Measurements from ENCODE around the gene ARHGAP10.
"Not testable (repeated sequence)": the region's sequence is repeated elsewhere in the genome, so short reads cannot be mapped to it uniquely, and the experiment has no call there.

The ARHGAP10 gene

DNA sequence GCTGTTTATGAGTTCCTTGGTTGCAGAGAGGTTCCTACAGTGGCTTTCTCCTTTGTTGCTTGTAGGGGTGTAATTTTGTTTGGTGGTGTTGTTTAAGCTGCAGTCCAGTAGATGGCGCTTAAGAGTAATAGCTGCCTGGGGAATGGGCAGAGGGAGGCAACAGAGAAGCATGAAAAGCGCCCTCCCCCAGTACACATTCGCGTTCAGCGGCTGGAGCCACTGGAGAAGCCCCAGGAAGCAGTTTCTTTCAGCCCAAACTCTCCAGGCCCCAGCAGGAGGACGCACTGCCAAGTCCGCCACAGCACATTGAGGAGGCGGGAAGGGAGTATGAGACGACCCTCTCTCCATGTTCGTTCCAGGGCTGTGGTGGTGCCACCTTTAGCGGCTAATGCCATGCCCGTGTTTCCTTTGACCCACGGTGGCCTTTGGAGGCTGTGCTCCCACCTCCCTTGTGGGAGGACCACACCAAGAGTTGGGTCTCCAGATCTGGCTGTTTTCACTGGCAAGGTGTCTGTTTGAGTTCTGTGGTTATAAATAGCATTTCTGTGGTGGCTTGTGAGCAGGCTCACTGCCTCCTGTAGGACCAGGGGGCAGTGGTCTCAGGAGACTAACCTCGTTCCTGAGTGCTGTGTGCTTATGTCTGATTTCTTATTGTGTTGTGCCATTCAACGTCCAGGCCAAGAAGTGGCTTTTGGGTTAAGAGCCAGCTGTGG is 252.3 kb downstream of the ARHGAP10 start:
- Histone ChIP-seq H3K27ac (no peak overlapping the region), H3K9me3 (ENCODE audit: low read depth, low read length) (no peaks in the 10 kb centered on the region), H3K9ac (ENCODE audit: insufficient read length) (no peak overlapping the region), H3K36me3 (ENCODE audit: insufficient read depth, low read length) (no peaks in the 10 kb centered on the region), H3K4me3 (no peak overlapping the region)
- no peak for DNase-seq (ENCODE audit: low read depth, low spot score)
- TF ChIP-seq FOXP2 (optimal IDR thresholded peaks at IDR 0.05; ENCODE audit: control extremely low read depth, extremely low read length, insufficient read depth) (no peak), EZH2 (IDR thresholded peaks at IDR 0.05) (no peak), POLR2AphosphoS5 (IDR thresholded peaks at IDR 0.05; ENCODE audit: borderline replicate concordance, low read depth, low read length) (no peak)

DNA sequence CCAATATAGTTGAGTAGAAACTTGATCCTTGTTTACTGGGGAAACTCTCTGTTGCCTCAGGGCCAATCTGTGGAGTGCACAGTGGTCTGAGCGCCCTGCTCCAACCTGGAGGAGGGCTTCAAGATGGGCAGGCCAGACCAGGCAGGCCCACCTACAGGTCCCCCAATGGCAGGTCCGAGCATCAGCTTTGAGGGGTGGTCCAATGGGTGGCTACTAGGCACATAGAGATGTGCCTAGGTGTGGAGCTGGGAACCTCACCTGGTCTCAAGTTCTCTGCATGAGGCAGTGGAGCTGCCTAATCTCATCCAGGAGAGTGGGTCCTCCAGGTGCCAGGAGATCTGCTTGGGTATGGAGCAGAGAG is 252.9 kb downstream of the ARHGAP10 start:
- Histone ChIP-seq H3K9me3 (ENCODE audit: low read depth, low read length) (no peaks in the 10 kb centered on the region), H3K27ac (no peak overlapping the region), H3K4me3 (no peak overlapping the region), H3K36me3 (ENCODE audit: insufficient read depth, low read length) (no peaks in the 10 kb centered on the region), H3K9ac (ENCODE audit: insufficient read length) (no peak overlapping the region)
- no peak for DNase-seq (ENCODE audit: low read depth, low spot score)
- TF ChIP-seq FOXP2 (optimal IDR thresholded peaks at IDR 0.05; ENCODE audit: control extremely low read depth, extremely low read length, insufficient read depth) (no peak), POLR2AphosphoS5 (IDR thresholded peaks at IDR 0.05; ENCODE audit: borderline replicate concordance, low read depth, low read length) (no peak), EZH2 (IDR thresholded peaks at IDR 0.05) (no peak)

DNA sequence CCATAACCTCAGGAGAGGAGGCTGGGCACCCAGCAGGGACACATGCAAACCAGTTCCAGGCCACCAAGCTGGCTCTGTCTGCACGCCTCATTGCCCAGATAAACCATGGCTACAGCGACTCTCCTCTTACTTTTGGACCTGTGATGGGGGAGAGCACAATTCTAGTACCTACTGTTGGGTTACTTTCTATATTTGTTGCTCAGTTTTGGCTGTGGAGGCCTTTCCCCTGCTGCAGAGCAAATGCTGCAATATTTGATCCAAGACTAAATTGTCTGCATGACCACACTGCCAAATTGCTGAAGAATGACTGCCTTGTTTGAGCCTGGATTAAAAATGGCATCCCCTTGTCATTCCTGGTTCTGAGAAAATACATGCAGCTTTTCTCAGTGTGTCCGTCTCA is 253.5 kb downstream of the ARHGAP10 start:
- TF ChIP-seq FOXP2 (optimal IDR thresholded peaks at IDR 0.05; ENCODE audit: control extremely low read depth, extremely low read length, insufficient read depth) = no peak
- Histone ChIP-seq H3K36me3 (ENCODE audit: insufficient read depth, low read length) (no peaks in the 10 kb centered on the region), H3K9me3 (ENCODE audit: low read depth, low read length) (no peaks in the 10 kb centered on the region), H3K27ac (no peak overlapping the region), H3K4me3 (no peak overlapping the region), H3K9ac (ENCODE audit: insufficient read length) (no peak overlapping the region)
- no peak for DNase-seq (ENCODE audit: low read depth, low spot score)

DNA sequence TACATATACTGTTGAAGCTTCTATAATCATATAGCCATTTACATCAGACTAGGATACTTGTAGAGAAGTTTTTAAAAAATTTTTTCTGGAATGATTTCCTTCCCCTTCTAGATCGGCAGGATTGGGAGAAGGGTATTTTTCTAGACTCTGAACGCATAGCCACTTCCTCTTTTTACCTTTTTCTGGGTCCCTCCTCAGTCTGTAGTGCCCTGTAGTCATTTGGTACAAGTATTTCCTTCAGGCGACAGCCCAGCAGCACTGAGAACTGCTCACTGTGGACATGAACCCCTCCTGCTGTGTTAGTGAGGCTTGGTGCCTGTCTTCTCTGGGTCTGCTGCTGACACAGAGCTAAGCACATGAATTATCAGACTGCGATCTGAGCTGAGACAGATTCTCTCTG is 255.4 kb downstream of the ARHGAP10 start:
- Histone ChIP-seq H3K36me3 (ENCODE audit: insufficient read depth, low read length) (no peaks in the 10 kb centered on the region), H3K9ac (ENCODE audit: insufficient read length) (no peak overlapping the region), H3K27ac (no peak overlapping the region), H3K9me3 (ENCODE audit: low read depth, low read length) (no peaks in the 10 kb centered on the region), H3K4me3 (no peak overlapping the region)
- DNase-seq (ENCODE audit: low read depth, low spot score) = no peak
- TF ChIP-seq FOXP2 (optimal IDR thresholded peaks at IDR 0.05; ENCODE audit: control extremely low read depth, extremely low read length, insufficient read depth) = no peak
- no peak for TF ChIP-seq POLR2AphosphoS5 (IDR thresholded peaks at IDR 0.05; ENCODE audit: borderline replicate concordance, low read depth, low read length)
- no peak for TF ChIP-seq EZH2 (IDR thresholded peaks at IDR 0.05)

DNA sequence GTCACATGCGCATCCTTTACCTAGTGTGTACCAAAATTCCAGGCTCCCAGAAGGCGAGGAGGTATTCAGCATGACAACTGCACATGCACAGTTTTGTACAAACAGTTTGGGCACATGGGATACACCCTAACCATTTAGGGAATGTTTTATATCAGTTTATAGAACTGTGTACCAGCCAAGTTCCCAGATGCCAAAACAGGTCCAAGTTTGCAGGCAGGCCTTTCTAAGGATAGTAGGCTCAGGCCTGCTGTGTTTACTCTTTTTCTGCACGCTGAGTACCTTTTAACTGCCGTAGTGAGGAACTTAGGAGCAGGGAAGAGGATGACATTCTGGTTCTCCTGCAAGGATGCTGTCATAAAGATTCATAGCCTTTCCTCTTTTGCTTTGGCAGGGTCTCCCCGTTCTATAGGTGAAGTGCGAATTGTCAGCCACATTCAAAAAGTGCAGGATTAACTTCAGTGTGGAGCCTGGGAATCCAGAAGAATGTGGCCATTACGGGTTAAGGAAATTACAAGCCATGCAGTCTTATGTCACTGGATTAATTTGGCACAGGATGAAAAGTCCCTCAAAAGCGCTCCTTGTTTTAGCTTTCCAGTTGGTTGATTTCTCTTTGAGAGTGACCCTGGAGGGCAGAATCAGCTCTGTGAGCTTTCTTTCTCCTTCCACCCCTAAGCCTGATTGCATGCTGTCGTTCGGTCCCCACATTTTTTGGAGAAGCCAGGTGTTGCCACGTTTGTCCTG is 259.8 kb downstream of the ARHGAP10 start:
- H3K9ac ChIP-seq (ENCODE audit: insufficient read length) = no peak overlapping the region
- no peaks in the 10 kb centered on the region for H3K9me3 ChIP-seq (ENCODE audit: low read depth, low read length)
- no peak overlapping the region for H3K27ac ChIP-seq
- no peak overlapping the region for H3K4me3 ChIP-seq
- DNase-seq (ENCODE audit: low read depth, low spot score) = no peak
- TF ChIP-seq EZH2 (IDR thresholded peaks at IDR 0.05) (no peak), FOXP2 (optimal IDR thresholded peaks at IDR 0.05; ENCODE audit: control extremely low read depth, extremely low read length, insufficient read depth) (no peak), POLR2AphosphoS5 (IDR thresholded peaks at IDR 0.05; ENCODE audit: borderline replicate concordance, low read depth, low read length) (no peak)
- H3K36me3 ChIP-seq (ENCODE audit: insufficient read depth, low read length) = no peaks in the 10 kb centered on the region

DNA sequence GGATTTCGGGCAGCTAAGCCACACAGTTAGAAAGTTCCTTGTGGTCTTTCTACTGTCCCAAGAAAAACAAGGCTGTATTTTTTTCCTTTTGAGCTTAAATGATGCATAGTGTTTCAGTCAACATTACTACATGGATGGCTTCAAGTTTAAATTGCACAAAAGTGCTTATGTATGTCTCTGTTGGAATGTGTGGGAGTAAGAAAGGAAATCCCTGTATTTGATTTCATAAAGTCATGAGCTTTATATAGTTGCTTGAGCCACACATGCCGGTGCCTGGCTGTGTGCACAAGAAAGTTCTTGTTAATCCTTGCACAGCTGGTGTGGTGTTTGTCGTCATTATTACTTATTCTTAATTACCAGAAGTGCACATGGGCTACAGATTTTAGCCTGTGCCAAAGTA is 262.2 kb downstream of the ARHGAP10 start:
- TF ChIP-seq EZH2 (IDR thresholded peaks at IDR 0.05) = no peak
- no peak for TF ChIP-seq POLR2AphosphoS5 (IDR thresholded peaks at IDR 0.05; ENCODE audit: borderline replicate concordance, low read depth, low read length)
- TF ChIP-seq FOXP2 (optimal IDR thresholded peaks at IDR 0.05; ENCODE audit: control extremely low read depth, extremely low read length, insufficient read depth) = no peak
- H3K4me3 ChIP-seq = no peak overlapping the region
- H3K9me3 ChIP-seq (ENCODE audit: low read depth, low read length) = no peaks in the 10 kb centered on the region
- H3K27ac ChIP-seq = no peak overlapping the region
- H3K36me3 ChIP-seq (ENCODE audit: insufficient read depth, low read length) = no peaks in the 10 kb centered on the region
- no peak overlapping the region for H3K9ac ChIP-seq (ENCODE audit: insufficient read length)
- no peak for DNase-seq (ENCODE audit: low read depth, low spot score)

DNA sequence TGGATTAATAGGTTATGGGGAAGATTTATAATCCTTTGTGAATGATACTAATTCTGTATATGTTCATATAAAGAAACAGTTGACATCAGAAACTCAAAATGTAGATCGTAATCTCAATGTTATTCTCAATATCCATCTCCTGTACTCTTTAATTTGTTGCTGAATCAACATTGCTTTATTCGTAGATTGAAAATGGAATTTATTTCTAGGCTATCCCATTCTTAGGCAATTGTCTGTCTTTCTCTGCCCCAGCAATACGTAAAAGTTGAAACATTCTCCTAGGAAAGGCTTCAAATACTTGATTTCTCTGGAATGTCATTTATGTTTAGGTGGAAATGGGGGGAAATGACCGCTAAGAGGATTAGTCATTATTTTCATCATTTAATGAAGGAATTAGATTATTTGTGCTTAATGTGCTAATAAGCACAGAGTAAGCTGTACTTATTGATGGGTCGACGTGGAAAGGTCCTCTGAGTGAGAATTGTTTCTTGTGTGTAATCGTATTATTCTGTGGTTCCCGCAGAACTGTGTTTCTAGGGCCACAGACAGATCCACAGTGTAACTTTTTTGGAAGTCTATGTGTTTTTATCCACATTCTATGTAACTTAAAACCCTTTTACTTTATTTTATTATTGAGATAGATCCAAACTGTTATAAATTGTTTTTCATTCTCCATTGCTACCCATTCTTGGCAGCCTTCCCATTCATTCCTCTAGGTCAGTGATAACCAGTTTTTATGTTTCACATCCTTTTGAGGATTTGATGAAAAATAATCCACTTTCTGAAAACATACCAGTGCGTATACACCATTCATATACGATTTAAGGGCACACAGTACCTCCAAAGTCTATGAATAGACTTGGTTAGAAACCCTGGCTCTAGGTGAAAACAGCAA is 262.9 kb downstream of the ARHGAP10 start:
- H3K9ac ChIP-seq (ENCODE audit: insufficient read length) = no peak overlapping the region
- no peaks in the 10 kb centered on the region for H3K9me3 ChIP-seq (ENCODE audit: low read depth, low read length)
- H3K36me3 ChIP-seq (ENCODE audit: insufficient read depth, low read length) = no peaks in the 10 kb centered on the region
- no peak for DNase-seq (ENCODE audit: low read depth, low spot score)
- TF ChIP-seq POLR2AphosphoS5 (IDR thresholded peaks at IDR 0.05; ENCODE audit: borderline replicate concordance, low read depth, low read length) (no peak), FOXP2 (optimal IDR thresholded peaks at IDR 0.05; ENCODE audit: control extremely low read depth, extremely low read length, insufficient read depth) (no peak), EZH2 (IDR thresholded peaks at IDR 0.05) (no peak)
- H3K4me3 ChIP-seq = no peak overlapping the region
- H3K27ac ChIP-seq = no peak overlapping the region

DNA sequence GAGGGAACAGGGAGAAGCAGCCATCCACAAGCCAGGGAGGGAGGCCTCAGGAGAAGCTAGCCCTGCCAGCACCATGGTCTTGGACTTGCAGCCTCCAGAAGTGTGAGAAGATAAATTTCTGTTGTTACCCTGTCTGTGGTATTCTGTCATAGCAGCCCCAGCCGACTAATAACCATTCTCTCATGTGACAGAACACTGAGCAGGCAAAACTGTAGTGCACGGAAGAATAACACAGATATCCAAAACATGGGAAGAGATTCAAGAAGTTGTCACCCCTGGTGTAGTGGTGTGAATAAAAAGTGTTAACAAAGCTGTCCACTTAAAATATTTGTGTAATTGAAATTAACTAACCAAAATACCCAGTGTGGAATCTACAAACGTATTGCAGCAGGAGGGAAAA is 265.0 kb downstream of the ARHGAP10 start:
- Histone ChIP-seq H3K36me3 (ENCODE audit: insufficient read depth, low read length) (no peaks in the 10 kb centered on the region), H3K27ac (no peak overlapping the region), H3K9ac (ENCODE audit: insufficient read length) (no peak overlapping the region), H3K4me3 (no peak overlapping the region), H3K9me3 (ENCODE audit: low read depth, low read length) (no peaks in the 10 kb centered on the region)
- no peak for TF ChIP-seq EZH2 (IDR thresholded peaks at IDR 0.05)
- TF ChIP-seq FOXP2 (optimal IDR thresholded peaks at IDR 0.05; ENCODE audit: control extremely low read depth, extremely low read length, insufficient read depth) = no peak
- no peak for TF ChIP-seq POLR2AphosphoS5 (IDR thresholded peaks at IDR 0.05; ENCODE audit: borderline replicate concordance, low read depth, low read length)
- DNase-seq (ENCODE audit: low read depth, low spot score) = no peak

DNA sequence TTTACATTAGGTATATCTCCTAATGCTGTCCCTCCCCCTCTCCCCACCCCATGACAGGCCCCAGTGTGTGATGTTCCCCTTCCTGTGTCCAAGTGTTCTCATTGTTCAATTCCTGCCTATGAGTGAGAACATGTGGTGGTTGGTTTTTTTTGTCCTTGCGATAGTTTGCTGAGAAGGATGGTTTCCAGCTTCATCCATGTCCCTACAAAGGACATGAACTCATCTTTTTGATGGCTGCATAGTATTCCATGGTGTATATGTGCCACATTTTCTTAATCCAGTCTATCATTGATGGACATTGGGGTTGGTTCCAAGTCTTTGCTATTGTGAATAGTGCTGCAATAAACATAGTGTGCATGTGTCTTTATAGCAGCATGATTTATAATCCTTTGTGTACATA is 268.1 kb downstream of the ARHGAP10 start:
- H3K36me3 ChIP-seq (ENCODE audit: insufficient read depth, low read length); H3K4me3 ChIP-seq; DNase-seq (ENCODE audit: low read depth, low spot score); H3K9me3 ChIP-seq (ENCODE audit: low read depth, low read length); H3K9ac ChIP-seq (ENCODE audit: insufficient read length); H3K27ac ChIP-seq: not testable (repeated sequence)
